IMR-90 (cell line): ENCODE measurements around the gene CCNJL. TPM values are rescaled to one million over a fixed set of nuclear protein-coding genes. Genes with fewer than 3 reads are reported as not detected.

Experiments
- ATAC-seq: fragments of 200-7000 bp; cut with Tn5 transposase; 2 replicates; pipeline ENCODE4 v1.9.1; 2020; ENCODE audit warnings: low read depth, mild to moderate bottlenecking, moderate library complexity
- BruUV-seq: library from RNA; stranded (reverse); fragments of 400-500 nt; replicated peaks from 2 replicates; lab custom pipeline; 2021; lab: Mats Ljungman, UMichigan
- CTCF ChIA-PET: fragments of 300-600 bp; formaldehyde crosslinking; extraction: SDS; loops from one replicate; lab custom pipeline; 2021; ENCODE audit warnings: antibody characterized with exemption; lab: Yijun Ruan, JAX
- POLR2A ChIA-PET: fragments of 300-600 bp; sonication (Branson Sonifier 250); formaldehyde crosslinking; loops from one replicate; lab custom pipeline; 2022; ENCODE audit warnings: antibody characterized with exemption; ENCODE audit not compliant: unreplicated experiment; lab: Charles Lee
- DNase-seq: peaks from one replicate; pipeline ENCODE4 v3.0.0; 2013
- H2AFZ ChIP-seq: replicated peaks from 2 replicates; pipeline ENCODE3; 2013; ENCODE audit warnings: low read length, mild to moderate bottlenecking; ENCODE audit not compliant: poor library complexity
- H2AK5ac ChIP-seq: 2 replicates; pipeline ENCODE4 v1.6.1; 2013; ENCODE audit warnings: low read depth, low read length, inconsistent platforms
- H2AK9ac ChIP-seq: replicated peaks from 2 replicates; pipeline ENCODE3; 2013; ENCODE audit warnings: mild to moderate bottlenecking, low read depth, low read length, moderate library complexity; ENCODE audit not compliant: poor library complexity
- H2BK120ac ChIP-seq: 2 replicates; pipeline ENCODE4 v1.6.1; 2013; ENCODE audit warnings: low read depth, low read length, inconsistent platforms
- H2BK15ac ChIP-seq: 3 replicates; pipeline ENCODE4 v1.6.1; 2013; ENCODE audit warnings: low read depth, low read length, inconsistent platforms
- H2BK20ac ChIP-seq: 2 replicates; pipeline ENCODE4 v1.6.1; 2013; ENCODE audit warnings: low read depth, mild to moderate bottlenecking, inconsistent platforms, low read length, moderate library complexity
- H2BK5ac ChIP-seq: 2 replicates; pipeline ENCODE4 v1.6.1; 2013; ENCODE audit warnings: mild to moderate bottlenecking, low read depth, low read length, inconsistent platforms; ENCODE audit not compliant: poor library complexity, severe bottlenecking
- H3K14ac ChIP-seq: replicated peaks from 2 replicates; pipeline ENCODE4 v1.6.1; 2013; ENCODE audit warnings: low read depth, low read length, inconsistent platforms
- H3K18ac ChIP-seq: 2 replicates; pipeline ENCODE4 v1.6.1; 2013; ENCODE audit warnings: low read depth, low read length, control low read depth
- H3K23ac ChIP-seq: 2 replicates; pipeline ENCODE4 v1.6.1; 2013; ENCODE audit warnings: low read depth, low read length, inconsistent platforms
- H3K27ac ChIP-seq: 2 replicates; pipeline ENCODE4 v1.5.1; 2013; ENCODE audit warnings: mild to moderate bottlenecking, control low read depth, low read length; ENCODE audit not compliant: insufficient read depth
- H3K27me3 ChIP-seq: 2 replicates; pipeline ENCODE4 v1.6.1; 2013; ENCODE audit warnings: low read length; ENCODE audit not compliant: control insufficient read depth, insufficient read depth
- H3K36me3 ChIP-seq: 2 replicates; pipeline ENCODE4 v1.6.1; 2013; ENCODE audit warnings: low read length, mixed read lengths; ENCODE audit not compliant: control insufficient read depth, insufficient read depth
- H3K4ac ChIP-seq: 2 replicates; pipeline ENCODE4 v1.6.1; 2013; ENCODE audit warnings: low read depth, low read length, inconsistent platforms
- H3K4me1 ChIP-seq: 2 replicates; pipeline ENCODE4 v1.6.1; 2013; ENCODE audit warnings: low read length, mixed read lengths; ENCODE audit not compliant: control insufficient read depth, insufficient read depth
- H3K4me2 ChIP-seq: 2 replicates; pipeline ENCODE4 v1.6.1; 2013; ENCODE audit warnings: low read depth, mild to moderate bottlenecking, control low read depth, low read length, moderate library complexity
- H3K4me3 ChIP-seq: 2 replicates; pipeline ENCODE4 v1.5.1; 2013; ENCODE audit warnings: low read depth, mild to moderate bottlenecking, control low read depth, low read length, moderate library complexity; ENCODE audit not compliant: insufficient read depth
- H3K56ac ChIP-seq: 2 replicates; pipeline ENCODE4 v1.6.1; 2013; ENCODE audit warnings: low read length, inconsistent platforms; ENCODE audit not compliant: insufficient read depth; ENCODE audit errors: extremely low read depth
- H3K79me1 ChIP-seq, 2 experiments: 2 replicates each; pipeline ENCODE4 v1.6.1; 2013; ENCODE audit warnings: low read length in 2 of 2, inconsistent platforms in 1 of 2, low read depth in 1 of 2
- H3K9ac ChIP-seq: 2 replicates; pipeline ENCODE4 v1.6.1; 2013; ENCODE audit warnings: low read depth, low read length, control low read depth
- H3K9me1 ChIP-seq: 2 replicates; pipeline ENCODE4 v1.6.1; 2013; ENCODE audit warnings: low read length, inconsistent platforms; ENCODE audit not compliant: insufficient read depth
- H3K9me3 ChIP-seq: 2 replicates; pipeline ENCODE4 v1.6.1; 2013; ENCODE audit warnings: low read length; ENCODE audit not compliant: control insufficient read depth, insufficient read depth
- H4K20me1 ChIP-seq: 2 replicates; pipeline ENCODE4 v1.6.1; 2013; ENCODE audit warnings: low read length, inconsistent platforms; ENCODE audit not compliant: insufficient read depth
- H4K5ac ChIP-seq: 2 replicates; pipeline ENCODE4 v1.6.1; 2013; ENCODE audit warnings: mild to moderate bottlenecking, low read depth, low read length, control low read depth
- H4K8ac ChIP-seq, 2 experiments: 2 replicates each; pipeline ENCODE4 v1.6.1; 2013; ENCODE audit warnings: low read depth in 2 of 2, low read length in 2 of 2, control low read depth in 1 of 2, inconsistent platforms in 1 of 2
- H4K91ac ChIP-seq: 2 replicates; pipeline ENCODE4 v1.6.1; 2013; ENCODE audit warnings: low read depth, low read length, inconsistent platforms; ENCODE audit not compliant: insufficient read depth
- BHLHE40 ChIP-seq: fragments of 150-350 bp; IDR thresholded peaks from 2 replicates; pipeline ENCODE4 v1.6.1; 2016; ENCODE audit warnings: mild to moderate bottlenecking, low read depth, low read length
- CEBPB ChIP-seq: IDR thresholded peaks from 2 replicates; pipeline ENCODE4 v1.6.1; 2012; ENCODE audit warnings: low read depth, low read length, improper control_type of control experiment
- CHD1 ChIP-seq: IDR thresholded peaks from 2 replicates; pipeline ENCODE4 v1.6.1; 2012; ENCODE audit warnings: low read depth, low read length, improper control_type of control experiment
- CTCF ChIP-seq: conservative IDR thresholded peaks from 2 replicates; pipeline ENCODE4 v1.5.1; 2012; ENCODE audit warnings: mild to moderate bottlenecking, low read depth, low read length, improper control_type of control experiment
- ELK1 ChIP-seq: fragments of 150-350 bp; IDR thresholded peaks from 2 replicates; pipeline ENCODE4 v1.6.1; 2016; ENCODE audit warnings: low read depth, mild to moderate bottlenecking, low read length, moderate library complexity, borderline replicate concordance
- FOS ChIP-seq: fragments of 150-350 bp; IDR thresholded peaks from 2 replicates; pipeline ENCODE4 v1.6.1; 2016; ENCODE audit warnings: low read depth, low read length
- MAFK ChIP-seq: IDR thresholded peaks from 2 replicates; pipeline ENCODE4 v1.6.1; 2012; ENCODE audit warnings: low read depth, low read length, improper control_type of control experiment
- MAZ ChIP-seq: IDR thresholded peaks from 2 replicates; pipeline ENCODE4 v1.6.1; 2012; ENCODE audit warnings: low read depth, mild to moderate bottlenecking, low read length, improper control_type of control experiment, moderate library complexity, borderline replicate concordance
- MXI1 ChIP-seq: IDR thresholded peaks from 2 replicates; pipeline ENCODE4 v1.6.1; 2012; ENCODE audit warnings: low read depth, mild to moderate bottlenecking, low read length, moderate library complexity, borderline replicate concordance
- NFE2L2 ChIP-seq: fragments of 150-350 bp; IDR thresholded peaks from 2 replicates; pipeline ENCODE4 v1.6.1; 2016; ENCODE audit warnings: low read depth, mild to moderate bottlenecking, low read length
- POLR2A ChIP-seq: IDR thresholded peaks from 2 replicates; pipeline ENCODE4 v1.6.1; 2012; ENCODE audit warnings: mild to moderate bottlenecking, low read depth, low read length
- RAD21 ChIP-seq: IDR thresholded peaks from 2 replicates; pipeline ENCODE4 v1.6.1; 2012; ENCODE audit warnings: low read length, improper control_type of control experiment
- RCOR1 ChIP-seq: IDR thresholded peaks from 2 replicates; pipeline ENCODE4 v1.6.1; 2012; ENCODE audit warnings: mild to moderate bottlenecking, low read length, improper control_type of control experiment; ENCODE audit not compliant: insufficient replicate concordance
- RFX5 ChIP-seq: IDR thresholded peaks from 2 replicates; pipeline ENCODE4 v1.8.0; 2012; ENCODE audit warnings: low read depth, mild to moderate bottlenecking, low read length, moderate library complexity
- SMC3 ChIP-seq: fragments of 150-350 bp; IDR thresholded peaks from 2 replicates; pipeline ENCODE4 v1.6.1; 2016; ENCODE audit warnings: low read depth, mild to moderate bottlenecking, antibody characterized with exemption, low read length, moderate library complexity
- USF2 ChIP-seq: fragments of 150-350 bp; IDR thresholded peaks from 2 replicates; pipeline ENCODE4 v1.6.1; 2017; ENCODE audit warnings: mild to moderate bottlenecking, antibody characterized with exemption, low read length, low read depth
- WGBS, 2 experiments: methylation state at CpG; one replicate each; pipeline versions ENCODE4 v1.1.5 to v1.1.7; 2013; ENCODE audit warnings: missing lambda C conversion rate in 2 of 2; ENCODE audit not compliant: insufficient read length in 1 of 2; ENCODE audit errors: extremely low coverage in 2 of 2; 5-methylcytosine and 5-hydroxymethylcytosine counted together
- dilution Hi-C: fragments of 300-500 bp; cut with HindIII; formaldehyde crosslinking; loops from one replicate; pipeline ENCODE4 v1.14.3; 2018; ENCODE audit warnings: low sequenced_read_pairs; ENCODE audit not compliant: unreplicated experiment
- in situ Hi-C: fragments of 300-500 bp; cut with MboI; formaldehyde crosslinking; loops from 3 replicates; pipeline ENCODE4 v1.14.3; 2019; ENCODE audit warnings: low sequenced_read_pairs, inconsistent platforms, mixed read lengths
- intact Hi-C: fragments of 100-400 bp; cut with micrococcal nuclease; formaldehyde crosslinking; loops from 2 replicates; pipeline ENCODE4 v1.10.0; 2022
- polyA plus RNA-seq, 3 experiments: library from polyadenylated mRNA; depleted of rRNA; stranded (reverse); fragments of >200 nt; gene quantifications; 2 replicates each; pipeline ENCODE4 v1.2.3, GENCODE V29; 2012; ENCODE audit warnings: low replicate concordance in 1 of 3
- total RNA-seq: library from RNA; depleted of rRNA; stranded (reverse); fragments of >200 nt; gene quantifications from 2 replicates; pipeline ENCODE4 v1.2.3, GENCODE V29; 2012

The CCNJL gene
- total and polyA plus RNA-seq, 2 of the 4 experiments (the other 2 are of a cell fraction) = 2.0 to 3.8 TPM

GRCh38 chr5:160269017-160269416, 43.3 kb downstream of the CCNJL start:
- H2AK9ac ChIP-seq = peak overlapping the region; percentile 60
- H3K56ac ChIP-seq = no peak overlapping the region
- H3K4ac ChIP-seq = peak overlapping the region; percentile 36; the same call in 1 of the 2 replicates
- no peak overlapping the region; the same call in 1 of the 2 replicates for H4K91ac ChIP-seq
- no peak overlapping the region for H3K14ac ChIP-seq
- H4K8ac ChIP-seq = 0 out of 4 replicates have a peak overlapping the region, but pooled peaks of 1 of the 2 experiments have one; percentile 6
- H2AK5ac ChIP-seq = 0 out of 2 replicates have a peak overlapping the region, but pooled peaks have one; percentile 6
- H2BK20ac ChIP-seq = no peak overlapping the region
- 0 out of 2 replicates have a peak, but pooled peaks cover 2% of the 10 kb centered on the region for H3K36me3 ChIP-seq
- WGBS, 2 experiments = 38% methylated on average over 4 of the region's 10 CpGs; no CpG with 5 or more reads in 1 of the 2 experiments
- ATAC-seq = peak; percentile 79
- no peak overlapping the region for H3K18ac ChIP-seq
- in situ Hi-C loops (no loop called here), intact Hi-C loops (no loop called here), dilution Hi-C loops (no loop called here)
- peaks cover 0 to 11% of the 10 kb centered on the region in 2 experiments; a peak in 1 of 4 replicates for H3K79me1 ChIP-seq
- no peaks in the 10 kb centered on the region for H4K20me1 ChIP-seq
- BruUV-seq = no TSS peak
- H3K27me3 ChIP-seq = no peaks in the 10 kb centered on the region
- DNase-seq = peak; percentile 91
- no peak overlapping the region for H2BK5ac ChIP-seq
- peak overlapping the region; percentile 1; the same call in 1 of the 2 replicates for H3K4me2 ChIP-seq
- CTCF ChIA-PET = no interaction called here
- H3K9ac ChIP-seq = no peak overlapping the region
- H4K5ac ChIP-seq = no peak overlapping the region
- H3K9me1 ChIP-seq = peaks cover 13% of the 10 kb centered on the region
- H3K27ac ChIP-seq = peak overlapping the region; percentile 1; the same call in 1 of the 2 replicates
- H3K4me3 ChIP-seq = no peak overlapping the region
- peak overlapping the region; percentile 38 for H2AFZ ChIP-seq
- peaks cover 15% of the 10 kb centered on the region for H3K4me1 ChIP-seq
- TF ChIP-seq RFX5 (no peak), MAFK (no peak), RAD21 (no peak), POLR2A (no peak), NFE2L2 (no peak), MAZ (0 out of 2 replicates have a peak, but pooled peaks have one; percentile 63), MXI1 (no peak), RCOR1 (peak; percentile 33), BHLHE40 (peak; percentile 75), CEBPB (peak; percentile 67), SMC3 (no peak), ELK1 (no peak), USF2 (peak; percentile 73), FOS (no peak), CHD1 (no peak), CTCF (no peak)
- peak overlapping the region; percentile 7; the same call in 1 of the 3 replicates for H2BK15ac ChIP-seq
- no peak overlapping the region for H2BK120ac ChIP-seq
- no peak overlapping the region for H3K23ac ChIP-seq
- POLR2A ChIA-PET = no interaction called here
- H3K9me3 ChIP-seq = no peaks in the 10 kb centered on the region
